ENCODE results near the gene GTF2A1.
"Not testable (repeated sequence)": the region's sequence is repeated elsewhere in the genome, so short reads cannot be mapped to it uniquely, and the experiment has no call there.

The GTF2A1 gene

DNA sequence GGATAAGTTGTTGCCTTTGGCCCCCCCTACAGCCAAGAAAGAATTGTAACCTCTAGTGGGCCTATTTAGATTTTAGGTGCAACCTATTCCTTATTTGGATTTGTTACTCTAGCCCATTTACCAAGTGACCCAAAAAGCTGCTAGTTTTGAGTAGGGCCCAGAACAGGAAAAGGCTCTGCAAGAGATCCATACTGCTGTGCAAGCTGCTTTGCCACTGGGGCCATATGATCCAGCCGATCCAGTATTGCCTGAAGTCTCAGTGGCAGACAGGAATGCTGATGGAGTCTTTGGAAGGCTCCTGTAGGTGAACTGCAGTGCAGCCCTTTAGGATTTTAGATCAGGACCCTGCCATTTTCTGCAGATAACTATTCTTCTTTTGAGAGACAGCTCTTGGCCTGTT lies 12.9 kb upstream of the GTF2A1 start:
- H3K4me3 ChIP-seq (ENCODE audit: low read depth, low read length) = no peak overlapping the region
- TF ChIP-seq, protein P1, sequence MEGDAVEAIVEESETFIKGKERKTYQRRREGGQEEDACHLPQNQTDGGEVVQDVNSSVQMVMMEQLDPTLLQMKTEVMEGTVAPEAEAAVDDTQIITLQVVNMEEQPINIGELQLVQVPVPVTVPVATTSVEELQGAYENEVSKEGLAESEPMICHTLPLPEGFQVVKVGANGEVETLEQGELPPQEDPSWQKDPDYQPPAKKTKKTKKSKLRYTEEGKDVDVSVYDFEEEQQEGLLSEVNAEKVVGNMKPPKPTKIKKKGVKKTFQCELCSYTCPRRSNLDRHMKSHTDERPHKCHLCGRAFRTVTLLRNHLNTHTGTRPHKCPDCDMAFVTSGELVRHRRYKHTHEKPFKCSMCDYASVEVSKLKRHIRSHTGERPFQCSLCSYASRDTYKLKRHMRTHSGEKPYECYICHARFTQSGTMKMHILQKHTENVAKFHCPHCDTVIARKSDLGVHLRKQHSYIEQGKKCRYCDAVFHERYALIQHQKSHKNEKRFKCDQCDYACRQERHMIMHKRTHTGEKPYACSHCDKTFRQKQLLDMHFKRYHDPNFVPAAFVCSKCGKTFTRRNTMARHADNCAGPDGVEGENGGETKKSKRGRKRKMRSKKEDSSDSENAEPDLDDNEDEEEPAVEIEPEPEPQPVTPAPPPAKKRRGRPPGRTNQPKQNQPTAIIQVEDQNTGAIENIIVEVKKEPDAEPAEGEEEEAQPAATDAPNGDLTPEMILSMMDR (IDR thresholded peaks at IDR 0.05; ENCODE audit: borderline replicate concordance, insufficient read depth, low read depth, low read length) = no peak

DNA sequence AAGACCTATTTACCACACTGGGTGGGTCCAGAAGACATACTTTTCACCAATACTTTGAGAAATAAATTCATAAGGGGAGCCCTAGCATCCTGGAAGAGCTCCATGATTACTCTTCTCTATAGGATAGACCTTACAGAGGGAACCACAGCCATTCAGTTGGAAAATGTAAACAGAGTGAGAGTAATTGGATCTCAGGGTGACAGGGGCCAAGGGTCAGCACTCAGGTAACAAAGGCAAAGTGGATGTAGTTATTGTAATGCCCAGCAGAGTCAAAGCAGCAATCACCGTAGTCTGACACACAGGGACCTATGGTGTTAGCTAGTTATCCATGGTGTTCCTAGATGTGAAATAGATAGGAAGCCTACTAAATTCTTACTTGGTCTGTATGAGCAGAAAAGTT lies 10.8 kb upstream of the GTF2A1 start:
- TF ChIP-seq, protein P1 (IDR thresholded peaks at IDR 0.05; ENCODE audit: borderline replicate concordance, insufficient read depth, low read depth, low read length) = no peak
- H3K4me3 ChIP-seq (ENCODE audit: low read depth, low read length) = no peak overlapping the region

DNA sequence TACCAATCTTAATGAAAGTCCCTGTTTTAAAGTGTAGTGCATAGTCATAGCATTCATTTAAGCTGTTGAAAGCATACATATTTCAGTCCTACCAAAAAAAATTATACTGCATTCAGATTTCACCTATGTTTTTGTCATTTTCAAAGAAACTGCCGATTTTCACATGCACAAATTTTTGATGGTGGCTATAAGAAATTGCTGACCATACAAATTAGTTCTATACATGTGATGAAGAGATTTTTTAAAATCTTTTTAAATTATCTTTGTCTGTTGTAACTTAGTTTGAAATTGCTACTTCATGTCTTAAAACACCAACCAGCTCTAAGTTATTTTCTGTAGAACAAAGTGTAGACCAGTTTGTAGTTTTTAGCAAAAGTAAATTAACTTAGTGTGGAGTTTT lies 3.5 kb upstream of the GTF2A1 start:
- H3K4me3 ChIP-seq (ENCODE audit: low read depth, low read length) = no peak overlapping the region
- TF ChIP-seq, protein P1 (IDR thresholded peaks at IDR 0.05; ENCODE audit: borderline replicate concordance, insufficient read depth, low read depth, low read length) = no peak

DNA sequence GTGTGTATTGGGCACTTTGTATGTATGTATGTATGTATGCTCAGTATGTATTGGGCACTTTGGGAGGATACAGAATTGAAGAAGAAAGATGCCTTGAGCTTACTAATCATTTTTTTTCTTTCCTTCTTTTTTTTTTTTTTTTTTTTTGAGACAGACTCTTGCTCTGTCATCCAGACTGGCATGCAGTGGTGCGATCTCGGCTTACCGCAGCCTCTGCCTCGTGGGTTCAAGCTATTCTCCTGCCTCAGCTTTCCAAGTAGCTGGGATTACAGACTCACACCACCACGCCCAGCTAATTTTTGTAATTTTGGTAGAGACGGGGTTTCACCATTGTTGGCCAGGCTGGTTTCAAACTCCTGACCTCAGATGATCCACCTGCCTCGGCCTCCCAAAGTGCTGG lies 3.0 kb upstream of the GTF2A1 start:
- not testable (repeated sequence) for H3K4me3 ChIP-seq (ENCODE audit: low read depth, low read length)

DNA sequence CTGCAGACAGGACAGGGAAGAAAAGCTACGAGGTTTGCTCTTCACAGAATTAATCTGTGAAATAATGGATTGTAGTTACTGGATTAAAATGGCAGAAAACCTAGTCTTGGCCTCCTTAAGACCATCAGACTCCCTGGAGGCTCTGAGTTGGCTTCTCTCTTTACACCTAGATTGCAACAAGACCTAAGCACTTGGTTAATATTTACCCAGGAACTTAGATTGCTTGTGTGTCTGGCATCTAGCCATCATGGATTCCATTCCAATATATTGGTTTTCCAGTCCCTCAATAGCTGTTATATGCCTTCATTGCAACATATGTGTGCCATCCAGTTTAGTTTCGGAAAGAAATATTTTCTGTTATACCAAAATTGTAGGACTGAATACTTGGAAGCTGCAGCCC lies 1.9 kb upstream of the GTF2A1 start:
- TF ChIP-seq, protein P1 (IDR thresholded peaks at IDR 0.05; ENCODE audit: borderline replicate concordance, insufficient read depth, low read depth, low read length) = no peak
- no peak overlapping the region for H3K4me3 ChIP-seq (ENCODE audit: low read depth, low read length)

DNA sequence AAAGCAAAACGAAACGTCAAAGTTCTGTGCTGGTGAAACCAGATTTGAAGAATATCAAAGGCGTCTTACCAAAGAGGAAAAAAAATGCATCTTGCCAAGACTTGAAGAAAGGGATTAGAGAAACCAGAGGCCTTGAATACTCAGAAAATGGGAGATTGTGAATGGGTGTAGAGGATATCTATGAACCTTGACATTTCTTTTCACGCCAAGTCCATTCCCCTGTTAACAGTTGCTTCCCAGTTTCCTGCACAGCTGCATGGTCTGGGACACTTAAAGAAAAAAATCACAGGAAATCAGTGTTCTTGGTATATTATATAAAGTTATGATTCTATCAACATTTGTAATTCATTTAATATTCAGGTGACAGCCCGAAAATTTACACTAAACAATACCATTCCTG lies 1.4 kb upstream of the GTF2A1 start:
- H3K4me3 ChIP-seq (ENCODE audit: low read depth, low read length) = no peak overlapping the region
- TF ChIP-seq, protein P1 (IDR thresholded peaks at IDR 0.05; ENCODE audit: borderline replicate concordance, insufficient read depth, low read depth, low read length) = no peak

DNA sequence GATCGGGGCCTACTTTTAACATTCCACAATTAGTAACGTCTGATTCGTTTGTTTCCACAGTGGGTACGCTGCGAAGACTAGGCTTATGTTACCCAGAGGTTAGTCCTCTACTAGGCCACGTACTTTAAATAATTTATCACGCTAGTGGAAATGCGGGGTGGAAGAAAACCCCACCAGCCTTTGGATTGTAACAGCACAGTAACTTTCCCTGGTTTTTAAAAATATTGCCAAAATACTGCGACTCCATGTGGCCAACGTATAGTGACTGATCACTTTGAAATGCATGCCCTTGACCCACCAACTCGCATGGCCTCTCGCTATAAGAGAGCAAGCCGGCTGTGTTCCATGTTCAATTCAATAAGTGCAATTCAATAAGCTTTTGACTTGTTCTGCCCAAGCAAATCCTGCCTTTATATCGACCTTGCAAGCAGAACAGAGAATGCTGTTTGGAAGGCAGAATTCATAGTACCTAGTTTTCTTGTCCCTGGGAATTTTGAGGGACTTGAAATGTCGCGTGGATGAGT lies 882 bp upstream of the GTF2A1 start:
- TF ChIP-seq, protein P1 (IDR thresholded peaks at IDR 0.05; ENCODE audit: borderline replicate concordance, insufficient read depth, low read depth, low read length) = no peak
- peak overlapping the region; percentile 83 for H3K4me3 ChIP-seq (ENCODE audit: low read depth, low read length)

DNA sequence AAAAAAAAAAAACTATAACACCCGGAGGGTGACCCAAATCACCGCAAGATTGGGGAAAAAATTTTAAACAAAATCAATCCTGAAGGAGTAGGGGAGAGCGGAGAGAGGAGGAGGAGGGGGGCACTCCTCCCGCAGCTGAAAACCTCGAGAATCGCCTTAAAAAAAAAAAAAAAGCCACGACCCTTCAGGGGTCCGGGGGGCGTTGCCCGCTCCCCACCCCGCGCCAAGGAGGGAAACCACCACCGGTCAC lies 254 bp downstream of the GTF2A1 start:
- peak overlapping the region; percentile 90 for H3K4me3 ChIP-seq (ENCODE audit: low read depth, low read length)
- TF ChIP-seq, protein P1 (IDR thresholded peaks at IDR 0.05; ENCODE audit: borderline replicate concordance, insufficient read depth, low read depth, low read length) = no peak
